ENCODE results near the gene OR7C2. TPM values are rescaled to one million over a fixed set of nuclear protein-coding genes. Genes with fewer than 3 reads are reported as not detected.
"Not testable (repeated sequence)": the region's sequence is repeated elsewhere in the genome, so short reads cannot be mapped to it uniquely, and the experiment has no call there.

OR7C2 gene
- total RNA-seq, 1 experiment from 2014 or later, result not detected

DNA sequence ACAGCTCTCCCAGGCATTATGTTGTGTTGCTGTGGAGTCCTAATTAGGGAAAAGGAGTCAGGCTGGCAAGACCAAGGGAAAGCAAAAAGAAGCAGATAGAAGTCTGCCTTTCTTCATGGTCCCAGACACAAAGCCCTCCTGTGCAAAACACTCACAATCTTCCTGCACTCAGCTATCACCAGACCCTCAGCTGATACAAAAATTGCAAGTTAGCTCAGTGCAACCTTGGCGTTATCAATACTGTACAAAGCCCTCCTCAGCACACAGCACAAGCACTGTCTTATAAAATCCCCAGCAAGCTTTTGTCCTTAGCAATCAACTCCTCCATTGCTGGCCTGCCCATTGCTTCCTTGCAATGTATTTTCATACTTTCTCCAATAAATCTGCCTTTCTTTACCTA is 3.2 kb downstream of the OR7C2 start:
- intact Hi-C loops (cut with micrococcal nuclease), result no loop called here
- Histone ChIP-seq H3K9me3 (ENCODE audit: control insufficient read depth in 1 of 2, insufficient read depth in 1 of 2, low read depth in 1 of 2, low read length in 2 of 2) (no peaks in the 10 kb centered on the region), H3K4me2 (ENCODE audit: low read length) (no peak overlapping the region), H3K9ac (ENCODE audit: low read length) (no peak overlapping the region), H3K4me1 (ENCODE audit: control insufficient read depth in 1 of 2, insufficient read depth in 2 of 2, low read length in 2 of 2) (no peaks in the 10 kb centered on the region), H3K36me3 (ENCODE audit: control insufficient read depth in 1 of 2, insufficient read depth in 2 of 2, low read length in 2 of 2) (no peaks in the 10 kb centered on the region), H4K20me1 (ENCODE audit: insufficient read depth) (no peaks in the 10 kb centered on the region), H3K27me3 (ENCODE audit: insufficient read depth, low read length) (peaks cover 7% of the 10 kb centered on the region; the same call in 1 of the 2 replicates), H2AFZ (ENCODE audit: low read depth, low read length, poor library complexity, severe bottlenecking) (no peak overlapping the region), H3K9me2 (ENCODE audit: insufficient read depth) (no peaks in the 10 kb centered on the region), H3K27ac (ENCODE audit: low read depth, low read length) (no peak overlapping the region), H3K4me3 (replicated peaks in 1 of 2; ENCODE audit: low read depth in 1 of 2, low read length in 2 of 2) (no peak overlapping the region), H3K79me2 (ENCODE audit: insufficient read depth, low read length) (no peaks in the 10 kb centered on the region)
- RAD21 ChIA-PET (ENCODE audit: low non-redundant PET in 1 of 2, low total read pairs in 2 of 2, uncharacterized antibody in 2 of 2, unreplicated experiment in 2 of 2), result no interaction called here
- TF ChIP-seq POLR2A (IDR thresholded peaks at IDR 0.05; ENCODE audit: borderline replicate concordance, extremely low read depth, insufficient read depth, insufficient read length), result no peak
- TF ChIP-seq, protein P1, sequence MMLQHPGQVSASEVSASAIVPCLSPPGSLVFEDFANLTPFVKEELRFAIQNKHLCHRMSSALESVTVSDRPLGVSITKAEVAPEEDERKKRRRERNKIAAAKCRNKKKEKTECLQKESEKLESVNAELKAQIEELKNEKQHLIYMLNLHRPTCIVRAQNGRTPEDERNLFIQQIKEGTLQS (IDR thresholded peaks at IDR 0.05), result no peak
- TF ChIP-seq RAD21 (IDR thresholded peaks at IDR 0.05; ENCODE audit: low read depth), result no peak
- no peak for TF ChIP-seq EZH2 (IDR thresholded peaks at IDR 0.05)
- no peak for TF ChIP-seq SP1 (IDR thresholded peaks at IDR 0.05; ENCODE audit: low read depth)
- CTCF ChIA-PET, result no interaction called here
- DNase-seq (ENCODE audit: low read depth, low spot score) (no peak), ATAC-seq (no peak)
- POLR2A ChIA-PET, result interaction anchor here (1.2 kb wide), 1 partner anchor 16 kb away, joined by 3 read pairs; no protein-coding TSS in a partner anchor
- BruUV-seq (replicated peaks), result no TSS peak

- intact Hi-C loops (cut with micrococcal nuclease); H3K9me3 ChIP-seq (ENCODE audit: control insufficient read depth in 1 of 2, insufficient read depth in 1 of 2, low read depth in 1 of 2, low read length in 2 of 2); H3K36me3 ChIP-seq (ENCODE audit: control insufficient read depth in 1 of 2, insufficient read depth in 2 of 2, low read length in 2 of 2); POLR2A ChIA-PET; H3K4me1 ChIP-seq (ENCODE audit: control insufficient read depth in 1 of 2, insufficient read depth in 2 of 2, low read length in 2 of 2); H2AFZ ChIP-seq (ENCODE audit: low read depth, low read length, poor library complexity, severe bottlenecking); H3K9ac ChIP-seq (ENCODE audit: low read length); RAD21 ChIA-PET (ENCODE audit: low non-redundant PET in 1 of 2, low total read pairs in 2 of 2, uncharacterized antibody in 2 of 2, unreplicated experiment in 2 of 2); H3K4me2 ChIP-seq (ENCODE audit: low read length); H3K79me2 ChIP-seq (ENCODE audit: insufficient read depth, low read length); H3K9me2 ChIP-seq (ENCODE audit: insufficient read depth); BruUV-seq (replicated peaks); CTCF ChIA-PET; H3K27me3 ChIP-seq (ENCODE audit: insufficient read depth, low read length); ATAC-seq; H4K20me1 ChIP-seq (ENCODE audit: insufficient read depth); H3K27ac ChIP-seq (ENCODE audit: low read depth, low read length); H3K4me3 ChIP-seq (replicated peaks in 1 of 2; ENCODE audit: low read depth in 1 of 2, low read length in 2 of 2); DNase-seq (ENCODE audit: low read depth, low spot score): not testable (repeated sequence)
Measured at GRCh38 chr19:14949413-14949812, 8.1 kb downstream of the OR7C2 start.
